H1 (cell line): Measurements from ENCODE around the gene TMEM14B. TPM values are rescaled to one million over a fixed set of nuclear protein-coding genes. Genes with fewer than 3 reads are reported as not detected.

Experiments used
- CTCF ChIA-PET: fragments of 300-600 bp; sonication (Branson Sonifier 250); formaldehyde crosslinking; loops from one replicate; lab custom pipeline; 2021; ENCODE audit not compliant: partially characterized antibody; lab: Charles Lee
- POLR2A ChIA-PET: fragments of 300-600 bp; sonication (Branson Sonifier 250); formaldehyde crosslinking; loops from one replicate; lab custom pipeline; 2021; ENCODE audit warnings: inconsistent platforms; ENCODE audit not compliant: partially characterized antibody; lab: Charles Lee
- DNase-seq, 2 experiments: peaks; one replicate each; pipeline versions ENCODE4 v3.0.0 to v3.0.0-alpha.2; 2010 to 2022; ENCODE audit warnings: low spot score in 2 of 2, low read depth in 1 of 2, mixed read lengths in 1 of 2
- FAIRE-seq: peaks from 2 replicates; lab custom pipeline; 2011; peaks lifted over from hg19 to GRCh38; lab: Jason Lieb, UNC
- H2AFZ ChIP-seq: 2 replicates; pipeline ENCODE4 v1.8.1; 2012; ENCODE audit warnings: low read length, inconsistent platforms
- H2AK5ac ChIP-seq: 2 replicates; pipeline ENCODE4 v1.6.1; 2013; ENCODE audit warnings: low read depth, low read length
- H2BK120ac ChIP-seq: replicated peaks from 2 replicates; pipeline ENCODE3; 2013; ENCODE audit warnings: low read depth, low read length, inconsistent platforms
- H2BK12ac ChIP-seq: 2 replicates; pipeline ENCODE4 v1.6.1; 2013; ENCODE audit warnings: low read depth, low read length
- H2BK15ac ChIP-seq: 2 replicates; pipeline ENCODE4 v1.6.1; 2013; ENCODE audit warnings: low read length
- H2BK20ac ChIP-seq: 2 replicates; pipeline ENCODE4 v1.6.1; 2013; ENCODE audit warnings: low read length
- H2BK5ac ChIP-seq: 2 replicates; pipeline ENCODE4 v1.6.1; 2013; ENCODE audit warnings: low read depth, low read length
- H3K14ac ChIP-seq: 2 replicates; pipeline ENCODE4 v1.6.1; 2013; ENCODE audit warnings: inconsistent platforms; ENCODE audit not compliant: insufficient read length
- H3K18ac ChIP-seq: 2 replicates; pipeline ENCODE4 v1.6.1; 2013; ENCODE audit warnings: low read length; ENCODE audit errors: extremely low read depth
- H3K23ac ChIP-seq: 2 replicates; pipeline ENCODE4 v1.6.1; 2013; ENCODE audit warnings: inconsistent platforms; ENCODE audit not compliant: insufficient read length
- H3K23me2 ChIP-seq: 2 replicates; pipeline ENCODE4 v1.6.1; 2013; ENCODE audit warnings: low read depth, low read length
- H3K27ac ChIP-seq: 2 replicates; pipeline ENCODE4 v1.6.1; 2011; ENCODE audit warnings: low read depth, low read length, inconsistent platforms
- H3K27me3 ChIP-seq, 4 experiments: replicated peaks in 1 of 4; 1 replicate in 1 of 4; 2 replicates in 3 of 4; pipeline versions ENCODE4 v1.6.1 to v1.8.1; 2011 to 2013; ENCODE audit warnings: low read length in 3 of 4, mild to moderate bottlenecking in 3 of 4, inconsistent platforms in 2 of 4, mixed read lengths in 2 of 4, moderate library complexity in 1 of 4; ENCODE audit not compliant: control insufficient read depth in 3 of 4, insufficient read depth in 3 of 4; ENCODE audit errors: extremely low read depth in 1 of 4
- H3K36me3 ChIP-seq, 4 experiments: 2 replicates each; pipeline versions ENCODE4 v1.6.1 to v1.8.1; 2011 to 2013; ENCODE audit warnings: mild to moderate bottlenecking in 4 of 4, low read length in 3 of 4, moderate library complexity in 2 of 4, control low read depth in 1 of 4, inconsistent platforms in 1 of 4; ENCODE audit not compliant: insufficient read depth in 4 of 4, control insufficient read depth in 2 of 4
- H3K4ac ChIP-seq: replicated peaks from 2 replicates; pipeline ENCODE3; 2013; ENCODE audit warnings: low read length, low read depth, mixed read lengths, inconsistent platforms; ENCODE audit not compliant: insufficient read length
- H3K4me1 ChIP-seq, 4 experiments: replicated peaks in 1 of 4; 1 replicate in 1 of 4; 2 replicates in 3 of 4; pipeline versions ENCODE4 v1.6.1 to v1.8.1; 2011 to 2013; ENCODE audit warnings: low read length in 3 of 4, inconsistent platforms in 2 of 4, mixed read lengths in 1 of 4; ENCODE audit not compliant: insufficient read depth in 4 of 4, control insufficient read depth in 3 of 4
- H3K4me2 ChIP-seq, 2 experiments: 2 replicates each; pipeline versions ENCODE4 v1.6.1 to v1.8.1; 2011 to 2013; ENCODE audit warnings: low read depth in 2 of 2, low read length in 2 of 2, control low read depth in 1 of 2, inconsistent platforms in 1 of 2, mild to moderate bottlenecking in 1 of 2; ENCODE audit not compliant: insufficient read depth in 1 of 2
- H3K4me3 ChIP-seq, 4 experiments: fragments of 200-600, 300-600 bp in 1 of 4; sonication (generic), shearing (Covaris generic), sonication (Bioruptor Twin) in 1 of 4; 2 replicates each; pipeline versions ENCODE4 v1.5.1 to v1.8.1; 2011 to 2016; ENCODE audit warnings: low read length in 4 of 4, low read depth in 3 of 4, control low read depth in 2 of 4, inconsistent platforms in 2 of 4, mild to moderate bottlenecking in 2 of 4, mixed read lengths in 1 of 4, moderate library complexity in 1 of 4; ENCODE audit not compliant: insufficient read depth in 2 of 4; ENCODE audit errors: extremely low read depth in 1 of 4
- H3K56ac ChIP-seq: replicated peaks from 2 replicates; pipeline ENCODE3; 2013; ENCODE audit warnings: low read depth, mild to moderate bottlenecking, mixed read lengths, low read length, inconsistent platforms; ENCODE audit not compliant: insufficient read length
- H3K79me1 ChIP-seq: 2 replicates; pipeline ENCODE4 v1.6.1; 2013; ENCODE audit warnings: low read depth, low read length, control low read depth
- H3K79me2 ChIP-seq, 2 experiments: 2 replicates each; pipeline versions ENCODE4 v1.6.1 to v1.8.1; 2012 to 2013; ENCODE audit warnings: low read length in 2 of 2, mild to moderate bottlenecking in 2 of 2, inconsistent platforms in 1 of 2; ENCODE audit not compliant: insufficient read depth in 2 of 2, control insufficient read depth in 1 of 2
- H3K9ac ChIP-seq, 4 experiments: replicated peaks in 1 of 4; 1 replicate in 1 of 4; 2 replicates in 3 of 4; pipeline versions ENCODE4 v1.6.1 to v1.8.1; 2011 to 2013; ENCODE audit warnings: low read depth in 3 of 4, low read length in 3 of 4, control low read depth in 2 of 4, mild to moderate bottlenecking in 2 of 4, moderate library complexity in 2 of 4, inconsistent platforms in 1 of 4; ENCODE audit errors: extremely low read depth in 1 of 4
- H3K9me3 ChIP-seq, 2 experiments: 2 replicates each; pipeline versions ENCODE4 v1.6.1 to v1.8.1; 2012 to 2013; ENCODE audit warnings: mild to moderate bottlenecking in 2 of 2, moderate library complexity in 2 of 2, control low read depth in 1 of 2, inconsistent platforms in 1 of 2, low read depth in 1 of 2, low read length in 1 of 2, mixed read lengths in 1 of 2; ENCODE audit not compliant: insufficient read depth in 2 of 2
- H4K20me1 ChIP-seq, 2 experiments: replicated peaks in 1 of 2; 2 replicates each; pipeline versions ENCODE3 to v1.8.1; 2011 to 2013; ENCODE audit warnings: inconsistent platforms in 2 of 2, low read length in 2 of 2, mild to moderate bottlenecking in 1 of 2; ENCODE audit not compliant: insufficient read depth in 2 of 2, control insufficient read depth in 1 of 2
- H4K5ac ChIP-seq: 2 replicates; pipeline ENCODE4 v1.6.1; 2013; ENCODE audit warnings: low read length, low read depth, mixed read lengths, inconsistent platforms; ENCODE audit not compliant: insufficient read length
- H4K8ac ChIP-seq: 2 replicates; pipeline ENCODE4 v1.8.0; 2013; ENCODE audit warnings: mild to moderate bottlenecking, moderate library complexity, low read length, inconsistent platforms; ENCODE audit not compliant: insufficient read depth; ENCODE audit errors: extremely low read depth
- H4K91ac ChIP-seq: replicated peaks from 2 replicates; pipeline ENCODE3; 2013; ENCODE audit warnings: low read length, mixed read lengths, inconsistent platforms; ENCODE audit not compliant: insufficient read length
- BCL11A ChIP-seq, 2 experiments: IDR thresholded peaks; one replicate each; pipeline ENCODE4 v1.6.1; 2011; ENCODE audit warnings: low read depth in 2 of 2, low read length in 2 of 2, mild to moderate bottlenecking in 2 of 2
- CBX5 ChIP-seq: fragments of 300-800, 300-1000 bp; sonication (generic); IDR thresholded peaks from 2 replicates; pipeline ENCODE4 v1.7.1; 2016; ENCODE audit warnings: antibody characterized with exemption, low read length, low read depth
- CBX8 ChIP-seq: fragments of 300-800, 300-1000 bp; sonication (generic); IDR thresholded peaks from 2 replicates; pipeline ENCODE4 v1.7.1; 2016; ENCODE audit warnings: low read depth, low read length, borderline replicate concordance
- CHD1 ChIP-seq: IDR thresholded peaks from 2 replicates; pipeline ENCODE4 v1.6.1; 2012; ENCODE audit warnings: low read depth, low read length, improper control_type of control experiment
- CREB1 ChIP-seq: IDR thresholded peaks from 2 replicates; pipeline ENCODE4 v1.6.1; 2012; ENCODE audit warnings: inconsistent platforms
- CTBP2 ChIP-seq: IDR thresholded peaks from 2 replicates; pipeline ENCODE4 v1.7.0; 2011; ENCODE audit warnings: borderline replicate concordance, mild to moderate bottlenecking, moderate library complexity, mixed read lengths, low read length; ENCODE audit not compliant: insufficient read depth, insufficient read length
- EGR1 ChIP-seq: IDR thresholded peaks from 2 replicates; pipeline ENCODE4 v1.6.1; 2011; ENCODE audit warnings: low read depth, low read length, borderline replicate concordance
- JUND ChIP-seq: IDR thresholded peaks from 2 replicates; pipeline ENCODE4 v1.6.1; 2011; ENCODE audit warnings: mild to moderate bottlenecking, improper control_type of control experiment, low read length
- POLR2A ChIP-seq, 2 experiments: IDR thresholded peaks; 1 replicate in 1 of 2; 2 replicates in 1 of 2; pipeline ENCODE4 v1.6.1; 2011; ENCODE audit warnings: low read depth in 2 of 2, low read length in 2 of 2, mild to moderate bottlenecking in 2 of 2; ENCODE audit errors: control extremely low read depth in 1 of 2
- POLR2AphosphoS5 ChIP-seq: IDR thresholded peaks from 2 replicates; pipeline ENCODE4 v1.6.1; 2011; ENCODE audit warnings: low read depth, low read length
- RBBP5 ChIP-seq: IDR thresholded peaks from 2 replicates; pipeline ENCODE4 v1.7.1; 2012; ENCODE audit warnings: low read depth, mild to moderate bottlenecking, inconsistent platforms, low read length, moderate library complexity, borderline replicate concordance
- RXRA ChIP-seq: IDR thresholded peaks from 2 replicates; pipeline ENCODE4 v1.6.1; 2011; ENCODE audit warnings: low read depth, mild to moderate bottlenecking, low read length, moderate library complexity; ENCODE audit not compliant: insufficient read depth
- SIRT6 ChIP-seq: IDR thresholded peaks from one replicate; pipeline ENCODE4 v1.7.1; 2012; ENCODE audit warnings: low read length, inconsistent platforms
- SP2 ChIP-seq: IDR thresholded peaks from 2 replicates; pipeline ENCODE4 v1.6.1; 2012; ENCODE audit warnings: mild to moderate bottlenecking, low read length, inconsistent platforms
- SP4 ChIP-seq: IDR thresholded peaks from 2 replicates; pipeline ENCODE4 v1.6.1; 2012; ENCODE audit warnings: low read length, inconsistent platforms
- SUZ12 ChIP-seq: fragments of 200-600 bp; sonication (generic); IDR thresholded peaks from 2 replicates; pipeline ENCODE4 v1.6.1; 2012; ENCODE audit warnings: mild to moderate bottlenecking, inconsistent platforms, low read length, moderate library complexity, mixed read lengths
- TCF12 ChIP-seq: IDR thresholded peaks from 2 replicates; pipeline ENCODE4 v1.6.1; 2011; ENCODE audit warnings: low read depth, mild to moderate bottlenecking, low read length
- WGBS, 2 experiments: shearing (Covaris generic) in 1 of 2; methylation state at CpG; one replicate each; pipeline versions ENCODE4 v1.1.6 to v1.1.7; 2013 to 2015; ENCODE audit warnings: low lambda C conversion rate in 2 of 2, mixed read lengths in 2 of 2, inconsistent platforms in 1 of 2, low coverage in 1 of 2, missing lambda C conversion rate in 1 of 2; ENCODE audit not compliant: insufficient replicate concordance in 2 of 2, insufficient coverage in 1 of 2, insufficient read length in 1 of 2; ENCODE audit errors: extremely low coverage in 1 of 2, missing lambda C conversion rate in 1 of 2; 5-methylcytosine and 5-hydroxymethylcytosine counted together
- polyA plus RNA-seq, 7 experiments: library from polyadenylated mRNA; depleted of rRNA in 3 of 7; stranded (reverse) in 5 of 7; unstranded in 2 of 7; fragments of >200 nt in 5 of 7; fragments of 200-250 nt in 2 of 7; gene quantifications; 1 replicate in 5 of 7; 2 replicates in 1 of 7; 4 replicates in 1 of 7; pipeline versions ENCODE4 v1.2.1 to v1.2.3, GENCODE V29; 2011 to 2013; ENCODE audit warnings: missing spikeins in 2 of 7, mixed read lengths in 2 of 7
- total RNA-seq: library from RNA; stranded (reverse); fragmentation: NEBNext Ultra II Directional; extraction: Animal tissue kit (Norgen Biotek cat#: 25700); gene quantifications from 2 replicates; pipeline ENCODE4 v1.2.1, GENCODE V29; 2021

TMEM14B gene
- total and polyA plus RNA-seq, 2 of the 8 experiments (the other 6 are each of a cell fraction or from before 2014, with no cell fraction given) = 84.6 to 109 TPM

- H3K4me2 ChIP-seq = no peak overlapping the region
- no peak overlapping the region for H2BK15ac ChIP-seq
- ChIA-PET CTCF (interaction anchor here (4.1 kb wide), 1 partner anchor 33 kb away, joined by 12 read pairs; no protein-coding TSS in a partner anchor), POLR2A (interaction anchor here (0.7 kb wide), 1 partner anchor 90 kb away, joined by 3 read pairs; the partner anchor contains the start of gene GCM2)
- H2BK120ac ChIP-seq = no peak overlapping the region
- H4K8ac ChIP-seq = no peak overlapping the region
- H3K27me3 ChIP-seq = no peaks in the 10 kb centered on the region
- H3K23me2 ChIP-seq = no peaks in the 10 kb centered on the region
- no peak overlapping the region for H3K4me3 ChIP-seq
- no peak overlapping the region for H3K56ac ChIP-seq
- H4K20me1 ChIP-seq = peaks cover 0 to 2% of the 10 kb centered on the region in 2 experiments
- H4K91ac ChIP-seq = no peak overlapping the region
- no peak overlapping the region for H2AK5ac ChIP-seq
- no peaks in the 10 kb centered on the region for H3K9me3 ChIP-seq
- H2BK5ac ChIP-seq = no peak overlapping the region
- H2AFZ ChIP-seq = no peak overlapping the region
- no peak overlapping the region for H3K9ac ChIP-seq
- no peak overlapping the region for H3K4ac ChIP-seq
- H3K36me3 ChIP-seq = 0 out of 8 replicates have a peak, but pooled peaks cover 0 to 3% (median 0%) of the 10 kb centered on the region in 4 experiments
- H3K27ac ChIP-seq = no peak overlapping the region
- H2BK20ac ChIP-seq = no peak overlapping the region
- H3K23ac ChIP-seq = no peak overlapping the region
- H3K79me1 ChIP-seq = no peaks in the 10 kb centered on the region
- H3K79me2 ChIP-seq = no peaks in the 10 kb centered on the region
- DNase-seq = no peak
- H3K14ac ChIP-seq = no peak overlapping the region
- no peaks in the 10 kb centered on the region for H3K4me1 ChIP-seq
- 89% methylated on average over 5 of the region's 5 CpGs; no CpG with 5 or more reads in 1 of the 2 experiments for WGBS, 2 experiments
- no peak overlapping the region for H4K5ac ChIP-seq
- no peak overlapping the region for H3K18ac ChIP-seq
- no peak overlapping the region for H2BK12ac ChIP-seq
- no peak for FAIRE-seq
- TF ChIP-seq TCF12 (no peak), SUZ12 (no peak), POLR2A (IDR thresholded peaks at IDR 0.05; ENCODE audit: control extremely low read depth in 1 of 2, low read depth in 2 of 2, low read length in 2 of 2) (no peak), EGR1 (no peak), CTBP2 (no peak), BCL11A (IDR thresholded peaks at IDR 0.05; ENCODE audit: low read depth in 2 of 2, low read length in 2 of 2) (no peak), CHD1 (no peak), CREB1 (no peak), POLR2AphosphoS5 (no peak), JUND (no peak), CBX5 (no peak), RXRA (no peak), RBBP5 (no peak), CBX8 (no peak), SP4 (no peak), SP2 (no peak), SIRT6 (no peak)
These were observed 44.1 kb downstream of the TMEM14B start for GRCh38 chr6:10791673-10792072.
